DMS79 (cell line): ENCODE measurements around the gene TTLL5.

Source experiments
- DNase-seq: peaks from one replicate; lab custom pipeline; 2025; lab: John Stamatoyannopoulos, UW

The TTLL5 gene

GRCh38 chr14:75864352-75864751 lies 203.3 kb downstream of the TTLL5 start:
- no peak for DNase-seq

- no peak for DNase-seq
These were observed 204.5 kb downstream of the TTLL5 start for GRCh38 chr14:75865531-75865930.

GRCh38 chr14:75866970-75867369 lies 205.9 kb downstream of the TTLL5 start:
- no peak for DNase-seq

- DNase-seq: no peak
These were observed 210.3 kb downstream of the TTLL5 start for GRCh38 chr14:75871181-75871880.

- DNase-seq: no peak
These were observed 214.9 kb downstream of the TTLL5 start for GRCh38 chr14:75875958-75876357.

- no peak for DNase-seq
These were observed 215.5 kb downstream of the TTLL5 start for GRCh38 chr14:75876530-75876929.

- DNase-seq: no peak
These were observed 216.2 kb downstream of the TTLL5 start for GRCh38 chr14:75877292-75877691.

- peak; percentile 24 for DNase-seq
These were observed 216.8 kb downstream of the TTLL5 start for GRCh38 chr14:75877884-75878283.

GRCh38 chr14:75879031-75879430 lies 218.0 kb downstream of the TTLL5 start:
- no peak for DNase-seq

- no peak for DNase-seq
These were observed 219.5 kb downstream of the TTLL5 start for GRCh38 chr14:75880512-75880911.

- DNase-seq: no peak
These were observed 220.9 kb downstream of the TTLL5 start for GRCh38 chr14:75881994-75882393.

GRCh38 chr14:75884198-75884611 lies 223.2 kb downstream of the TTLL5 start:
- no peak for DNase-seq

GRCh38 chr14:75885829-75886228 lies 224.8 kb downstream of the TTLL5 start:
- no peak for DNase-seq

- DNase-seq: no peak
These were observed 225.7 kb downstream of the TTLL5 start for GRCh38 chr14:75886636-75887348.

GRCh38 chr14:75888945-75889344 lies 227.9 kb downstream of the TTLL5 start:
- no peak for DNase-seq

GRCh38 chr14:75896341-75896740 lies 235.3 kb downstream of the TTLL5 start:
- no peak for DNase-seq

GRCh38 chr14:75904311-75904710 lies 243.3 kb downstream of the TTLL5 start:
- DNase-seq: no peak

- DNase-seq: peak; percentile 55
These were observed 244.3 kb downstream of the TTLL5 start for GRCh38 chr14:75905147-75905904.

GRCh38 chr14:75906228-75906627 lies 245.2 kb downstream of the TTLL5 start:
- no peak for DNase-seq

- DNase-seq: no peak
These were observed 245.7 kb downstream of the TTLL5 start for GRCh38 chr14:75906680-75907280.

GRCh38 chr14:75907756-75908359 lies 246.8 kb downstream of the TTLL5 start:
- DNase-seq: no peak

GRCh38 chr14:75909630-75910029 lies 248.6 kb downstream of the TTLL5 start:
- DNase-seq: no peak
